RWPE1 (cell line): ENCODE data around the gene PLEK2.

ENCODE experiments used
- CTCF ChIA-PET: fragments of 350-600 bp; sonication (Branson Sonifier 250); formaldehyde crosslinking; extraction: SDS; loops from one replicate; lab custom pipeline; 2021; lab: Yijun Ruan, JAX
- POLR2A ChIA-PET: fragments of 400-600 bp; formaldehyde crosslinking; extraction: SDS; loops from one replicate; lab custom pipeline; 2020; ENCODE audit warnings: antibody characterized with exemption; ENCODE audit not compliant: low non-redundant PET; lab: Yijun Ruan, JAX
- DNase-seq: peaks from one replicate; pipeline ENCODE4 v3.0.0; 2012; ENCODE audit warnings: low spot score
- H3K27ac ChIP-seq: fragments of 450-650 bp; 2 replicates; pipeline ENCODE4 v1.5.1; 2017
- TF ChIP-seq, protein P1 (sequence below): fragments of 450-650 bp; conservative IDR thresholded peaks from 2 replicates; pipeline ENCODE4 v1.5.1; 2017; ENCODE audit warnings: low read depth, mild to moderate bottlenecking

PLEK2 gene

GRCh38 chr14:67392123-67392522, 19.8 kb downstream of the PLEK2 start:
- CTCF ChIA-PET: interaction anchor here (0.6 kb wide), 1 partner anchor 73 kb away, joined by 5 read pairs; no protein-coding TSS in a partner anchor
- TF ChIP-seq, protein P1, sequence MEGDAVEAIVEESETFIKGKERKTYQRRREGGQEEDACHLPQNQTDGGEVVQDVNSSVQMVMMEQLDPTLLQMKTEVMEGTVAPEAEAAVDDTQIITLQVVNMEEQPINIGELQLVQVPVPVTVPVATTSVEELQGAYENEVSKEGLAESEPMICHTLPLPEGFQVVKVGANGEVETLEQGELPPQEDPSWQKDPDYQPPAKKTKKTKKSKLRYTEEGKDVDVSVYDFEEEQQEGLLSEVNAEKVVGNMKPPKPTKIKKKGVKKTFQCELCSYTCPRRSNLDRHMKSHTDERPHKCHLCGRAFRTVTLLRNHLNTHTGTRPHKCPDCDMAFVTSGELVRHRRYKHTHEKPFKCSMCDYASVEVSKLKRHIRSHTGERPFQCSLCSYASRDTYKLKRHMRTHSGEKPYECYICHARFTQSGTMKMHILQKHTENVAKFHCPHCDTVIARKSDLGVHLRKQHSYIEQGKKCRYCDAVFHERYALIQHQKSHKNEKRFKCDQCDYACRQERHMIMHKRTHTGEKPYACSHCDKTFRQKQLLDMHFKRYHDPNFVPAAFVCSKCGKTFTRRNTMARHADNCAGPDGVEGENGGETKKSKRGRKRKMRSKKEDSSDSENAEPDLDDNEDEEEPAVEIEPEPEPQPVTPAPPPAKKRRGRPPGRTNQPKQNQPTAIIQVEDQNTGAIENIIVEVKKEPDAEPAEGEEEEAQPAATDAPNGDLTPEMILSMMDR: no peak
- no peak for DNase-seq
- POLR2A ChIA-PET: no interaction called here
- peak overlapping the region; percentile 27; the same call in 1 of the 2 replicates for H3K27ac ChIP-seq

- CTCF ChIA-PET: interaction anchor here (0.6 kb wide), 1 partner anchor 72 kb away, joined by 5 read pairs; no protein-coding TSS in a partner anchor
- POLR2A ChIA-PET: no interaction called here
Measured at GRCh38 chr14:67391268-67391667, 20.7 kb downstream of the PLEK2 start.

DNA sequence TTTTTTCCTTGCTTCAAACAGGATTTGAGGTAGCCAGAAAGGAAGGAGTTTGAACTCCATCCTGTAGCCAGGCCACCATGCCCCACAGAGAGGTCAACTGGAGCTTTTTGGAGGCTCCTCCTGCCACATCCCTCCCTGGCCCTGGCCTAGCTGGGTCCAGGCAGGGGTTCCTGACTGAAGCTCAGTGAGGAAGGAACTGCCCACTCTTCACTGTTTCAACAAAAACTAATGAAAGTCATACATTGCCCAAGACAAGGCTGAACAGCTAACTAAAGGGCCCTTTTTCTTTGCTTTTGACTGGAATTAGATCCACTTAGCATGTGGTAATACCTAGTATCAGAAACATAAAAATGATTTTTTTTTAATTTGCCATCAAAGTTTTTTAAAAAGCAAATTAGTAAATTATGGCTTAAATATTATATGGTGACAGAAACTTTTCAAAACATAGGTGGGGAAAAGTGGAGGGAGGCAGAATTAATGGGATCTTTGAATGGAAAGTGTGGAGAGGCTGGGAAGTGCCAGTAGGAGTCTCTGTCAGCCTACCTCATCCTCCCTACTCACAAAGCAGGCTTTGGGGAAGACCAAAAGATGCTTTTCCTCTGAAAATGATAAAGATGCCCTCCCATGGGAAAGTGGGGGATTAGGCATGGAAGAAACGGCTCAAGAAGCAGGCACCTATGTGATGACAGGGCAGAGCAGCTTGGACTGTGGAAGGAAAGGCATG, 22.0 kb downstream of the PLEK2 start:
- H3K27ac ChIP-seq: no peak overlapping the region
- ChIA-PET POLR2A (no interaction called here), CTCF (no interaction called here)
- no peak for DNase-seq
- TF ChIP-seq, protein P1: no peak

More at GRCh38 chr14:67391268-67391667, 20.7 kb downstream of the PLEK2 start:
- TF ChIP-seq, protein P1: no peak
- peak overlapping the region; percentile 27; the same call in 1 of the 2 replicates for H3K27ac ChIP-seq
- no peak for DNase-seq

DNA sequence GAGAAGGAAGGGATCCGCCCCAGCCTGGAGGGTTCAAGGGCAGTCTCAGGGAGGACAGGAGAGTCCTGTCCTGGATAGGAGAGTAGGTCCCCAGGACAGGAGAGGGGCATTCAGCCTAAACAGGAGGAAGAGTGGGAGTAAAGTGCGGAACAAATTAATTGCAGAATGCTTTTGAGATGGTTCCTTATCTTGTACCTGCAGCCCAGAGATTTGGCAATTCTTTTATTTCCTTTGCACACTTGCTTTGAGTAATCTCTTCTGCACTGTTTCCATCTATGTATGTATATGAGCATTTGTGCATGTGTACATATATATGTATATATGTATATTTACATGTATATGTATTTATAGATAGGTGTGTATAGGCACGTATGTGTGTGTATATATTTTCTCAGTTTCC, 22.7 kb downstream of the PLEK2 start:
- DNase-seq: no peak
- H3K27ac ChIP-seq: no peak overlapping the region
- ChIA-PET CTCF (no interaction called here), POLR2A (no interaction called here)
- TF ChIP-seq, protein P1: no peak

- POLR2A ChIA-PET: no interaction called here
- CTCF ChIA-PET: interaction anchor here (1.0 kb wide), 1 partner anchor 8 kb away, joined by 4 read pairs; no protein-coding TSS in a partner anchor
- no peak overlapping the region for H3K27ac ChIP-seq
- no peak for DNase-seq
- TF ChIP-seq, protein P1: no peak
Measured at GRCh38 chr14:67387195-67387594, 24.8 kb downstream of the PLEK2 start.

- CTCF ChIA-PET: interaction anchor here (0.6 kb wide), 2 partner anchors 40 to 452 kb away, joined by 3 to 4 read pairs; no protein-coding TSS in a partner anchor
- DNase-seq: peak; percentile 48
- TF ChIP-seq, protein P1: no peak
- H3K27ac ChIP-seq: no peak overlapping the region
- POLR2A ChIA-PET: no interaction called here
Measured at GRCh38 chr14:67385618-67386017, 26.3 kb downstream of the PLEK2 start.
